HG03558 (cell line): ENCODE measurements around the gene ANKRD60.

Experiments
- ATAC-seq: cut with Tn5 transposase; IDR thresholded peaks from one replicate; pipeline ENCODE4 v1.9.1; 2021; ENCODE audit warnings: moderate number of reproducible peaks; ENCODE audit not compliant: unreplicated experiment; ENCODE audit errors: extremely low read depth

The ANKRD60 gene

DNA sequence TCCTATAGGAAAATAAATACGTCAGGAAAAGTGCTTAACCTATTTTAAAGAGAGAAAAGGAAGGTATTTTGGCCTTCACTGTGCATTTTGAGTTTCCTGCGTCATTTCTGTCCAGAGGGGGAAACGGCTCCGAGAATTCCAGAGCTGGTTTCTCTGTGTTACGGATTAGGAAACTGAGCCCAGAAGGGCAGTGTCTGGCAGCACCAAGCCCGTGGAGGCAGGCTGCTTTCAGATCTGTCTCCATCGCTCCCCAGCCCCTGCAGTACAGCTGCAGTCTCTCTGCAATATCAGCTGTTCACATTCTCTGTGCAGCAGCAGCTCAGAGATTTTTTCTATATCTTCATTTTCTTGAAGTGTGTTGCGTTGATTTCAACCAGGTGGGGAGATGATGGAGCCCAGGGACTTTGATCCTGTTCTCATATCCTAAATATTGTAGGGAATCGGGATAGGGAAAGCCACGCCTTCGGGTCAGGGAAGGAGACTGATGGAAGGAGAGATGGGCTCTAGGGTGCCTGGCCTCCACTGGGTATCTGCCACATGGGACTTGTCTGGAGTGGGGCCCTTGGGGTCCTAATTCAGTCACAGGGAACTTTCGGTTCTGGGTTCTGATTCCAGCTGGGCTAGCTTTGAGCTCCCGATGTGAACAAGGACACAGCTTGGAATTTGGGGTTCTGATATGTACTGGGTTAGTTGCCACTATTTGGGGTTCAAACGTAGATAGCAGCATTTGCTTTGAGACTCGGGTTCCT, 2.8 kb downstream of the ANKRD60 start:
- ATAC-seq = no peak

DNA sequence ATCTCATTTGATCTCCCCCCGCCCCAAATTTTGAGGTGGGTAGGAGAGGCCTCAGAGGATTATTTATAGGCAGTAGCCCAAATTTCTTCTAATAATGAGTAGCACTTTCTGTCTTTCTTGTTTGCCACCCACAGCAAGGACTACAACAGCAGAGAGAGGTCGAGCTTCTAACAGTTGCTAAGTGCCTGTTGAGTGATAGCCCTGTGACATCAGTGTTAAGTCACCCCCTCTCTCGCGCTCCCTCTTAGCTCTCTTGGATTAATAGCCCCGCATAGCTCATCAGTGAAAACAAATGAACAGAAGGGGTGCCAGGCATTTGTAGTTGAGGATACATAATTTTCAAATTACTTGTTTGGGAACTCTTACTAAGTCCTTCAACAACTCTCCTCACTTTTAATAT, 3.5 kb downstream of the ANKRD60 start:
- ATAC-seq = no peak

DNA sequence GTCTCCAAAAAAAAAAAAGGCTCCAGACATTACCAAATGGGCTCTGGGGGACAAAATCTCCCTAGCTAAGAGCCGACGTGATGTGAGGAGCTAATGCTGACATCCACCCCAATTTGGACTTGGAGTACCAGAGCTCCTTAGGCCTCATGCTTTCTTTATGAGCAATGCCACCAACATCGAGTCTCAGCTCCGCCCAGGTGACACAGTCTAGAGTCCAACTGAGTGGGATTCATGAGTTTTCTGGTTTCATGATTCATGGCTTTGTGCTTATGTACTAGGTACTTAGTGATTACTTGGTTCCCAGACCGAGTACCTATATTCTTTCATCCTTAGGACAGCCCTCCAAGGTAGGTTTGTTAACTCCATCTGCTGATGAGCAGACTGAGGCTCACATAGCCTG, 4.4 kb downstream of the ANKRD60 start:
- no peak for ATAC-seq

DNA sequence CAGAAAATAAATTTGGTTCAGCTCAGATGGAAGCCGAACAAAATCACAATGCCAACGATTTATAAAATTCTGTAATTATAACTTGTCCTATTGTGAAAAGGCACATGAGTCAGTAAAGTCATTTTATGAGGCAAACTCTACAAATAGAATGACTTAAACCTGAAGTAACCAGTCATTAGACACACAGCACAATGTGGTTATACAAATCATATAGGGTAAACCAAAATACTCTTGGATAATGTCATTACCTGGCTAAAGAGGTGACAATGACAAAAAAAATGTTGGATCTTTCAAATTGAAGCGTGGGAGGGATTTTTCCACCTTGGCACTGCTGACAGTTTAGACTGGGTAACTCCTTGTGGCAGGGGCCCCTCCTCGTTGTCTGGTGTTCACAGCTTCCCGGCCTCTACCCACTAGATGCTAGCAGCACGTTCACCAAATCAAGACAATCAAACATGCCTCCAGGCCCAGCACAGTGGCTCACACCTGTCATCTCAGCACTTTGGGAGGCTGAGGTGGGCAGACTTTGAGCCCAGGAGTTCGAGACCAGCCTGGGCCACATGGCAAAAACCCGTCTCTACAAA, 5.0 kb downstream of the ANKRD60 start:
- no peak for ATAC-seq

DNA sequence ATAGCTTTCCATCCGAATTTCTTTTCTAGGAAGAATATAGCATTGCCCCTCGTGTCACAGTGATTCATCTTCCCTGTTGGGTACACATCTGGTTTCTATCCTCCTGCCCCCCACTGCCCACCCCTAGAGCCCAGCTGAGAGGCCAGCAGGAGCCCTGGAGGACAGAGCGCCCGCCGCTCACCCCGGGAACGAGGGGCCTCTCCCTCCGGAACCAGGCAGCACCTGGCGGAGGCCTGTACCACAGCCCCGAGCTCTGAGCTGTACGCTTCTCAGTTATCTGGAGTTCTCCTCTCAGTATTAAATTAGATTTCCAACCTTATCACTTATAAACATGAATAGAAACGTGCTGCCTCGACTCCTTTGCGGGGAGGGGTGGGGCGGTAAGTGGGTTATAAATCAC, 6.0 kb downstream of the ANKRD60 start:
- ATAC-seq = no peak

DNA sequence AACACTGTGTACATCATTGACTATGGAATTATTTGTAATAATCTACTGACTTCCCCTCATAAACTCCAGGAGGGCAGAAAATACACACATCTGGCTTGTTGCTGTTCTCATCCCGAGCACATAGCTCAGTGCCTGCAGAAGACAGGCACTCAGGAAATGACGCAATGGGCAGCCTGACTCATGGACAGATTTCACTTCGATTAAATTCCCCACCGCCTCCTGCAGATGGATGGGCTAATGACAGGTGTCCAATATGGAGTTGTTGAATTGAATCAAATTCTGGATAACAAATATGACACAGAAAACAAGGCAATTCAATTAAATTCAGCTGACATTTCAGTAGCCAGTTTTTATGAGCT, 9.1 kb downstream of the ANKRD60 start:
- ATAC-seq = no peak

DNA sequence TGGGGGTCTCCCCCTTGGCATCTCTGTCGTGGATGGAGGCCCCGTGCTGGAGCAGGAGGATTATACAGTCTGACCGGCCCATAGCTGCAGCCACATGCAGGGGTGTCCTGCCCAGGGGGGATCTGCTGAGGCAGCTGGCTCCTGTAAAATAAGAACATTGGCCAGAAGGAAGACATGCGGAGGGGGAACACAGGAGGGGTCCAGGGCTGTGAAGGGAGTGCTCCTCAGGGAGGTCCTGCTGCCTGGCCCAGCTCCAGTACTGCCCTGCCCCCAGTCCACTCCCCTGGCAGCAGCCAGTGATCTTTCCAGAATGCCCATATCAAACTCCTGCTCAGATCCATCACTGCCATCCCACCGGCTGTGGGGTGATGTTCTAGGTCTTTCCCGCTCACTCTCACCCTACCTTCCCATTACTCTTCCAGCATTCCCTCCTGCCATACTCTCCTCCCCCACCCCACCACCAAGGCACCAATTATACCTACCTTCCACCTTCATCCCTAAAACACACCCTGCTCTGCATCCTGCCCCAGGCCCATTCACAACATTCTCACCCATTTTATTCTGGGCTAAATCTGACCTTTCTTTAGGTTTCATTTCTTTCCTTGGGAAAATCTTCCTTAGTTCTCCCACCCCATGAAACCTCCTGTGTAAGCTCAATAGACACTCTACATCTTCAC, 9.7 kb downstream of the ANKRD60 start:
- no peak for ATAC-seq

DNA sequence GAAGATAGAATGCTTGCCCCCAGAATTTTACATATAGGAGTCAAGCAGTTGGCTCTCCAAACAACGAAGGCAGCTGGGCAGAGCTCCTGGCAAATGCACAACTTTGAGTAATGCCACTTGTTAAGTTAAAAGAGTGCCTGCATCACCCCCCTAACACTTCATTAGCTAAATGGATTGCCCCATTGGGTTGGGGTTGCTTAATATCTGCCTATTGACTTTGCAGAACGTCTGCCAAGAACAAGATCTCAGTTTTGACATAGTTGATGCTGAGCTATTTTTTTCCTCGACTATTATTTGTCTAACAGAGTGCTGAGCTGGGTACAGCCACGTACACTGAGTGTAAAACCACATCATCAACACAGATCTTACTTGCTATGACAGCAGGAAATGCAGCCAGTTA, 12.1 kb downstream of the ANKRD60 start:
- no peak for ATAC-seq

DNA sequence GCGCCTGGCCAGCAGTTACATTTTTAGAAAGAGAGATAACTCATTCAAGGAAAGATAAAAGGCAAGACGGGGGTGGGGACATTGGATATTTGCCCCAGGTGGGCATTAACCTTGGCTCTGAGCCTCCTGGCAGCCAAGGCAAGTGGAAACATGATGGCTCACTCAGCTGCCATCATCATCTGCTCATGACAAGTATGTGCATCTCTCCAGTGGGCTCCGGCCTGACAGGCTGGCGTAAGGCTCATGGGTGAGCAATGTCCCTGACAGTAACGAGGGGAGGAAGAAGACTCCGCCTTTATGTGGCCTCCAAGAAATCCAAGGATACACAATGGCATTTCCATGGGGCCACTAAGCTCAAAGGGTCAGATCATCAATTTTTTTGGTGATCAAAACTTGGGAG, 13.3 kb downstream of the ANKRD60 start:
- no peak for ATAC-seq

DNA sequence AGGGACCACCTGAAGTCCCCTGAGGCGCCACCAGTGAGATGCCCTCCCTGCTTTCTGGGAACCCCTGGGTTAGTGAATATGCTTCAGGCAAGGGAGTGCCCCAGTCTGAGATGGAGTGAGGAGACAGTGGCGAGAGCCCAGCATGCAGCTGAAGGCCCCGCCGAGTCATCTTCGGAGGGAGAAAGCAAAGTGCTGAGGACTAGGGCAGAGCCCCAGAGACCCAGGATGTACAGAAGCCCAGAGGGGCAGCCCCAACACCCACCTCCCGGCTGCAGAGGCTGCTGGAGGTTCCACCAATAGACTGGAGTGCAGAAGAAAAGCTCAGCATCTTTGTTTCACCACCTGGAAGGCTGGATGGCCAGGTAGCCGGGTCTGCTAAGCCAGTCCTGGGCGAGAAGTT, 14.1 kb downstream of the ANKRD60 start:
- no peak for ATAC-seq

DNA sequence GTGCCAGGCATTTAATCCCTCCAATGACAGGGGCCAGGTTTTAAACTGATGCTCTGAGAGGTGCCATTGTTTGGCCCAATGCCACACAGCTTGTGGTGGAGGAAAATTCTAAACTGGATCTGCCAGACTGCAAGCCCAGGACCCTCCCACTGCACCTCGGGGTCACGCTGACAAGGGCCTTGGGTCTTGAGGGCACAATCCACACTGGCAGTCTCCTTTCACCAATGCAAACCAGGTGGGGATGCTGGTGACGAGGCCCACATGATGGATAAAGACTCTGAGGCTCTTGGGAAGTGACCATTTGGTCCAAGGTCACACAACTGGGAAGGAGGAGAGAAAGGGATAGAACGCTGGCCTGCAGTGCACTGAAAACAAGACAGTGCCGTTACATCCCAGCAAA, 14.7 kb downstream of the ANKRD60 start:
- no peak for ATAC-seq

DNA sequence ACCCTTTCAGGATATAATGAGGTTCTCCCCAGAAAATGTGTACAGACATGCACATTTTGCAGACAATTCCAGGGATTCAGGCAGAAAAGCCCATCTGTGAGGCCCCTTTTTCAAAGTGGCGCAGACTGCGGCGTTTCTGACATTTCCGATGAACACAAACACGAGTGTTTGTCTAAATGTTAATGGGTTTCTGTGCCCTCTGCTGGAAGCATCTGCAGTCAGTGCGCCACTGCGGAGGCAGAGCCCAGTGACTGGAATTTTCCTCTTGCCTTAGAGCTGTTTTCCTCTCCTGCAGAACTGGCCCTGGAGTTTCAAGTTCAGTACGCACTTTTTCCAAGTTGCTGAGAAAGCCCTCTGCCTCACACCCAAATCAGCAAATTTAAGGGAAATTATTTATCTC, 15.3 kb downstream of the ANKRD60 start:
- ATAC-seq = no peak

DNA sequence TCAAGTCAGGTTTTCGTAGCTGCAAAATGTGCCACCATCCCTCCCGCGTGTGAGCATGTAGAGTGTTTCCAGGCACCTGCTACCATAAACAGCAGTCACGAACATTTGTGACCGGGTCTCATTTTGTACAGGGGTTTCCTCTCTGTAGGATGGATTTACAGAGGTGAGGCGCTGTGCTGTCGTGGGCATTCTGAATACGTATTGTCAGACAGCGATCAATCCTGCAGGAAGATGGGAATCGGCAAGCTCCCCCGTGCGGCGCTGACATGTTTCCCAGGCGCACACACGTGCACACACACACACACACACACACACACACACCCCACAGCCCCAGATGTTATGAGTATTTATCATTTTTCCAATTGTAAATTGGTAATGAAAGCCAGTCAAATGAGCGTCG, 15.8 kb downstream of the ANKRD60 start:
- no peak for ATAC-seq

DNA sequence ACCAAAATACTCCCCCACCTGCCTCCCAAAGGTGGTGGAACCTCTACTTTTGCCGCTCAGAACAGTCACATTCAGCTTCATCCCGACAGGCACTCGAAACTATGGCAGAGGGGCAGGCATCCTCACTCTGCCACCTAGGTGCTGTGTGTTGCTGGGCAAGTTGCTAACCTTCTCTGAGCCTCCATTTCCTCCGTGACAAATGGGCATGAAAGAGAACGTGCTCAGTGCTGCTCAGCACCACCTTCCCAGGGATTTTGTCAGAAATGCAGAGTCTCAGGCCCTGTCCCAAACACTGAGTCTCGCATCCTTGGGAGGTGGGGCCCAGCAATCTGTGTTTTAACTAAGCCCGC, 18.1 kb downstream of the ANKRD60 start:
- ATAC-seq = no peak

DNA sequence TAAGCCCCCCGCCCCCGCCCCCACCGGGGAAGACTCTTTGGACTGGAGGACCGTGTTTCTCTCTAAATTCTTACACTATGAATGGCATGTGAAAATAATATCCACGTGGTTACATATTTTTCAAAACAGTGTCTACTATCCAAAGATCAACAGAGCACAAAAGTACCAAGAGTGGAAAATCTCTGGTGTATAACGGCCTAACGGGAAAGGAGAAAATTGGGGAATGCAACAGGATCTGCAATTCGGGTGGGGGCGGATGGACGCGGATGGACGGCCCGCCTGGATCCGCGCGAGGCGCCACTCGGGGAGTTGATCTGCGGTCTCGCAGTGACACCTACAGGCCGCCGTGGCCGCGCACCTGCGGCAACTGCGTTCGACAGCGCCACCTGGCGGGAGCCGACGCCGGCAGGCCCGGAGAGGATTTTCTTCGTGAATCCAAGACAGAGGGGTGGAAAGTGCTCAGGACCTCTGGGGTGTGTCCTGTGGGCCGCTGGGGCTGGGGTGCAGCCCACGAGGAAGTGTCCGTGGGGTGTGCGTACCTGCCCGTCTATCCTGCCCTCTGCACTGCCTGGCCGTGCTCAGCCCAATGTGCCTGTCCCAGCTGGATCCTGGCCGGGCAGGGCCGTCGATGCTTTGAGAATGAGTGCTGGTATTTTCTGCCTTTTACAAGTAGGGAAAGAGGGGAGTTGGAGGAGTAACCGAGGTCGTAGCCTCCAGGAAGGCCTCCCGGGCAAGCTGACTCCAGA, 18.6 kb downstream of the ANKRD60 start:
- no peak for ATAC-seq

DNA sequence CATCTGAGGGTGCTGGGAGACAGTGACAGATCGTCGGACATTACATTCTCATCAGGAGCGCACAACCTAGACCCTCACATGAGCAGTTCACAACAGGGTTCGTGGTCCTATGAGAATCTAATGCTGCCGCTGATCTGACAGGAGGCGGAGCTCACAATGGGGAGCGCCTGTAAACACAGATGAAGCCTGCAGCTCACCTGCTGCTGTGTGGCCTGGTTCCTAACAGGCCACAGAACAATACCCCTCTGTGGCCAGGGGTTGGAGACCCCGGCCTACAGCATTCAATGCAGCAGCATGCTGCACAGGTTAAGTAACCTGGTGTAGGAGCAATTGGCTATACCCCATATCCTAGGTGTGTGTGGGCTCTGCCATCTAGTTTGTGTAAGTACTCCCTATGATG, 19.5 kb downstream of the ANKRD60 start:
- no peak for ATAC-seq

DNA sequence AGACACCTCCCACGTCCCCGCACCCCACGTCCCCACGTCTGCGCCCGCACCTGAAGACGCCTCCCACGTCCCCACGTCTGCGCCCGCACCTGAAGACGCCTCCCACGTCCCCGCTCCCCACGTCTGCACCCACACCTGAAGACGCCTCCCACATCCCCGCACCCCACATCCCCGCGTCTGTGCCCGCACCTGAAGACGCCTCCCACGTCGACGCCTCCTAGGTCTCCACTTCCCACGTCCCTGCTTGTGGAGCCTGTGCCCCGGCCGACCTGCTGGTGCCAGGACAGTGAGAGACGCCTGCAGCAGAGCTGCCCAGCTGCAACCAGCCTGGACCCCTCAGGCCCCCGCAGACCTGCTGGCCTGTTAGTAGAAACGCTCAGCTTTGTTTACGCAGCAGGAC, 22.6 kb downstream of the ANKRD60 start:
- ATAC-seq = no peak

DNA sequence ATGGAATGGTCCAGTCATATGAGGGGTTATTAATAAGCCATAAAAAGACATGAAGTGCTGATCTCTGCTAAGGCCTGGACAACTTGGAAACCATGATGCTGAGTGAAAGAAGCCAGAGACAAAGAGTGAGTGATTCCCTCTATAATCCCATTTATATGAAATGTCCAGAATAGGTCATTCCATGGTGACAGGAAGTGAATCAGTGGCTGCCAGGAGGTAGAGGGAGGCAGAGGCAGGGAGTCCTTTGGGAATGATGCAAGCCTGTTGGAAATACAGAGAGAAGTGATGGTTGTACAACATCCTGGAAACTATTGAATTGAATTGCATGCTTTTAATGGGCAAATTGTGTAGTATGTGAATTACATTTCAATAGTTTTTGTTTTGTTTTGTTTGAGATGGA, 26.4 kb downstream of the ANKRD60 start:
- ATAC-seq = no peak

DNA sequence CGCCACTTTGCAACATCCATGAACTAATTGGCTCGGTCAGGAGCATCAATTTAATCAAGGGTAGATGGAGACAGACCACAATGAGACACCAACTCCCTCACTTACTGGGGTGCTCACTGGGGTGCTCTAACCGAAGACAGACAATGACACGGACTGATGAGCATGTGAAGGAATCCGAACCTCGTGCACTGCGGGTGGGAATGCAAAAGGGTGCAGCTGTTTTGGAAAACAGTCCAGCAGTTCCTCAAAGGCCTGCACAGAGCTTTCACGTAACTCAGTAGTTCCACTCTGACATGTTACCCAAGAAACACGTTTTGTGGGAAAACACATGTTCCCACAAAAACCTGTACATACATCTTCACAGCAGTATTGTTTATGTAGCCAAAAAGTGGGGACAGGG, 26.8 kb downstream of the ANKRD60 start:
- ATAC-seq = no peak

DNA sequence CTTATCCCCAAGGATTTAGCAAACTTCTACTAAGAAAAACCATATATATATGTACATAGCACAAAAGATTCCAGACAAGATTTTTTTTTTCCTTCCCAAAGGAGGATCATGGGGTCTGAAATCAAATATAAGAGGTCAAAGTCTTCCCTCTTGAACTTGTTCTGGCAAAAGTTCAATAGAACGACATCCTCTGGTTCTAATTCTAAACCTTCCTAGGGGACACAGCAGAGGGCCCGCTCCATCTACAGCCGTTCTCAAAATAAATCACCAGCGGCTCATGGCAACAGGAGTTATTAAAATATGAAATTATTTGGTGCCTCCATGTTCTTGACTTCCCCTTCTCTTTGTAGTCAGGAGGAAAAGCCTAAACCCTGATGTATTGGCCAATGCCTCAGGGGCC, 29.0 kb downstream of the ANKRD60 start:
- ATAC-seq = no peak

DNA sequence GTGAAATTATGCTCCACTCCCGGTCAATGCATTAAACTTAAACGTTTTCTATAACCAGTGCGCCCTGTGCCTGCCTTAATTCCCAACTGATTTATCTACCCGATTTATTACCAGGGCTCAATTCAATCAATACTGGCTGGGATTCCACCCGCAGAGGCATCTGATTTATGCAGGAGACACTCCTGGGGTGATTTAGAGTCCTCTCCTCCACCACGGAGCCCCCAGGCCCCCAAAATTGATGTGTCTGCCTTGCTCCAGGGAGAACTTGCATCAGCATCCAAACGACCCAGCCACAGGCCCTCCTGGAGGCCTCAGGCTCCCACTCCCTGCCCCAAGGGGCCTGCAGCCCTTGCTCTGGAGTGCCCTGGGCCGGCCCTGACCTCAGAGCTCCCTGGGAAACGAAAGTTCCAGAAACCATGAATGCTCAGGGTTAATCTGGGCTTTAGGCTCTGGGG, 29.5 kb downstream of the ANKRD60 start:
- ATAC-seq = no peak
